Measurements from ENCODE around the gene AUTS2. TPM values are rescaled to one million over a fixed set of nuclear protein-coding genes. Genes with fewer than 3 reads are reported as not detected.
"Not testable (repeated sequence)": the region's sequence is repeated elsewhere in the genome, so short reads cannot be mapped to it uniquely, and the experiment has no call there.

AUTS2 gene
- total RNA-seq, 2 experiments from 2014 or later, result 17.5 to 23.8 TPM

GRCh38 chr7:70259502-70259901, 661.2 kb downstream of the AUTS2 start:
- H3K9me3 Mint-ChIP-seq, result peaks cover 3% of the 10 kb centered on the region
- no peak for ATAC-seq (ENCODE audit: low read depth)
- no peak for DNase-seq
- H3K4me3 Mint-ChIP-seq, result no peak overlapping the region
- H3K4me1 Mint-ChIP-seq, result no peaks in the 10 kb centered on the region
- no peak overlapping the region for H3K27ac Mint-ChIP-seq
- H3K36me3 Mint-ChIP-seq, result no peaks in the 10 kb centered on the region
- H3K27me3 Mint-ChIP-seq, result peaks cover 9% of the 10 kb centered on the region
- POLR2A ChIA-PET, result no interaction called here

DNA sequence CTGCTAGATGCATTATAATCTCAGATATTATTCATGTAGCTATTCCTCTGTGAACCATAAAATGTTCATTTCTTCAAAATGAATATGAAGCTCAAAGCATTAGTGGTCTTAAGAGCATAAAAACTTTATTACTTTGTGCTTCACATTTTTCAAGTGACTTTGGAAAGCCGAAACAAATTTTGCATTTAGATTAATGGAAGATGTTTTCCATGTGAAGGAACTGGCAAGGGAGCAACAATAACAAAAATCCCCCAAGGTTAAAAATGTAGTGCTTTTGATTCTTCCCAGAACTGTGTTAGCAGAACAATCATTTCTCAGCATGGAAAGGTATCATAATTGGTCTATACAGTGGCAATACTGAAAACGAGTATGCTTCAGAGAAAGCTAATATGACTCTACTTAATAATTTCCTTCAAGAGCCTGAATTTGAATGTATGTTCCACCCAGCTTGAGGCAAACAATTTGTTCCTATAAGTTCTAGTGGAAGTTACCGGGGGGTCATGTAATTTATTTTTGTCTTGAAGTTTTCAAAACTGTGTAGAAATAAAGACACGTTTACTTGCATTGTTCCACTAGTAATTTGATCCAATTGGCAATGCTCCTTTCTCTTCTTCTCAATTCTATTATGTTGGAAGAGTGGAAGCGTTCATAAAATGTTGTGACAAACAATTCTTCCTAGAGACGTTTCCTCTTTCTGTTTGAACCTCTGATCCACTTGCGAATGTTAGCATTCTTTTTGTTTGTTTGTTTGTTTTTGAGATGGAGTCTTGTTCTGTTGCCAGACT, 665.4 kb downstream of the AUTS2 start:
- no peak overlapping the region for H3K4me3 Mint-ChIP-seq
- POLR2A ChIA-PET, result no interaction called here
- no peaks in the 10 kb centered on the region for H3K36me3 Mint-ChIP-seq
- ATAC-seq (ENCODE audit: low read depth) (no peak), DNase-seq (no peak)
- no peaks in the 10 kb centered on the region for H3K4me1 Mint-ChIP-seq
- H3K27me3 Mint-ChIP-seq, result peaks cover 11% of the 10 kb centered on the region
- H3K9me3 Mint-ChIP-seq, result no peaks in the 10 kb centered on the region
- H3K27ac Mint-ChIP-seq, result no peak overlapping the region

DNA sequence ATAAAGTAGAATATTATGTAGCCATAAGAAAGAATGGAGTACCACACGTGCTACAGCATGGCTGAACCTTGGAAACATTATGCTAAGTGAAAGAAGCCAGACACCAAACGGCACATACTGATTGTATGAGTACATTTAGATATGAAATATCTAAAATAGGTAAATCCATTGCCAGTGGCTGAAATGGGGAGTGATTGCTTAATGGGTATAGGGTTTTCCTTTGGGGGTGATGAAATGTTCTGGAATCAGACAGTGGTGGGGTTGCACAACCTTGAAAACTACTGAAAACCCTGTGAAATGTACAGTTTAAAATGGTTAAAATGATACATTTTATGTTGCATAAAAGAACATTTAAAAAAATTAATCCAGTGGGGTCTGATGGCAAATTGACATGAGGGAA, 667.9 kb downstream of the AUTS2 start:
- no peak for DNase-seq

DNA sequence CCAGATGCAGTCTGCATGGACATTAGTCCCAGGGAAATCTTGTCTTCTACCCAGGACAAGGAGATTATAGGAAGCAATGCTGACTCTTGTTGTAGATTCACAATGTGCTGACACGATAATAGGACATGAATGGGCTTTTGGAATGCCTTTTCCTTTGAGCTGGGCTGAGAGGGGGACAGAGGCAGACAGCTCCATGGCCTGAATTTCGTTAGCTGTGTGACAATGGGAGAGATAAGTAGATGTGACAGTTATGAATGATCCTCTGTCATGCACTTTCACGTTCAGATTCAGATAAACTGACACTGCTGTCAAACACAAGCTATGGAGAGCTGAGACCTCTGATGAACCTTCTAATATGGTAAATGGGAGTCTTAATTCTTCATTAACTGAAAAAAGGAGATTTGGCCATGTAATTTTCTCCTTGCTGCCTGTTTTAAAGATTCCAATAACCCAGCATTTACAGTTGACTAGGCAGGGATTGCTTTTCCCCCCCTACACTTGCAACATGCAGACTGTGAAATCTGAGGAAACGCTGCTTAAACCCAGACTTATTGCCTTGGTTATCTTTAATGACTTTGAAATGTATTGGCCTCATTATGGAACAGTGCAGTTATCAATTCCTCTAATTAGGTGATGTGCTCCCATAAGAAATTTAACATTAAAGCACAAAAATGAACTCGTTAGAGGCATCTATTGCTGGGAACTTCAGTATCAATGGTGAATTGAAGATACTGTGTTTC, 669.3 kb downstream of the AUTS2 start:
- no peak overlapping the region for H3K27ac Mint-ChIP-seq
- no peaks in the 10 kb centered on the region for H3K9me3 Mint-ChIP-seq
- no peak overlapping the region for H3K4me3 Mint-ChIP-seq
- H3K36me3 Mint-ChIP-seq, result no peaks in the 10 kb centered on the region
- POLR2A ChIA-PET, result no interaction called here
- peaks cover 16% of the 10 kb centered on the region for H3K27me3 Mint-ChIP-seq
- ATAC-seq (ENCODE audit: low read depth) (no peak), DNase-seq (no peak)
- no peaks in the 10 kb centered on the region for H3K4me1 Mint-ChIP-seq

More for the DNA sequence above, 667.9 kb downstream of the AUTS2 start:
- no peaks in the 10 kb centered on the region for H3K9me3 Mint-ChIP-seq
- H3K27me3 Mint-ChIP-seq, result peaks cover 19% of the 10 kb centered on the region
- no peak overlapping the region for H3K27ac Mint-ChIP-seq
- POLR2A ChIA-PET, result no interaction called here
- no peaks in the 10 kb centered on the region for H3K36me3 Mint-ChIP-seq
- no peaks in the 10 kb centered on the region for H3K4me1 Mint-ChIP-seq
- no peak for ATAC-seq (ENCODE audit: low read depth)
- H3K4me3 Mint-ChIP-seq, result no peak overlapping the region

GRCh38 chr7:70268179-70268578, 669.9 kb downstream of the AUTS2 start:
- H3K36me3 Mint-ChIP-seq, result no peaks in the 10 kb centered on the region
- POLR2A ChIA-PET, result no interaction called here
- no peak overlapping the region for H3K27ac Mint-ChIP-seq
- peaks cover 16% of the 10 kb centered on the region for H3K27me3 Mint-ChIP-seq
- no peaks in the 10 kb centered on the region for H3K9me3 Mint-ChIP-seq
- H3K4me1 Mint-ChIP-seq, result no peaks in the 10 kb centered on the region
- no peak for ATAC-seq (ENCODE audit: low read depth)
- no peak for DNase-seq
- no peak overlapping the region for H3K4me3 Mint-ChIP-seq

- no peaks in the 10 kb centered on the region for H3K9me3 Mint-ChIP-seq
- H3K4me1 Mint-ChIP-seq, result no peaks in the 10 kb centered on the region
- H3K36me3 Mint-ChIP-seq, result no peaks in the 10 kb centered on the region
- peaks cover 9% of the 10 kb centered on the region for H3K27me3 Mint-ChIP-seq
- no peak overlapping the region for H3K4me3 Mint-ChIP-seq
- POLR2A ChIA-PET, result no interaction called here
- DNase-seq (no peak), ATAC-seq (ENCODE audit: low read depth) (no peak)
- H3K27ac Mint-ChIP-seq, result no peak overlapping the region
These were observed 671.9 kb downstream of the AUTS2 start for GRCh38 chr7:70270149-70270548.

- Mint-ChIP-seq H3K4me1 (no peaks in the 10 kb centered on the region), H3K9me3 (no peaks in the 10 kb centered on the region), H3K4me3 (no peak overlapping the region), H3K27me3 (peaks cover 9% of the 10 kb centered on the region), H3K27ac (no peak overlapping the region), H3K36me3 (no peaks in the 10 kb centered on the region)
- POLR2A ChIA-PET, result no interaction called here
- ATAC-seq (ENCODE audit: low read depth), result no peak
- no peak for DNase-seq
These were observed 673.4 kb downstream of the AUTS2 start for GRCh38 chr7:70271617-70272081.

GRCh38 chr7:70275570-70275969, 677.3 kb downstream of the AUTS2 start:
- POLR2A ChIA-PET; H3K27ac Mint-ChIP-seq; H3K9me3 Mint-ChIP-seq; H3K36me3 Mint-ChIP-seq; H3K27me3 Mint-ChIP-seq; DNase-seq; ATAC-seq (ENCODE audit: low read depth); H3K4me3 Mint-ChIP-seq; H3K4me1 Mint-ChIP-seq: not testable (repeated sequence)

DNA sequence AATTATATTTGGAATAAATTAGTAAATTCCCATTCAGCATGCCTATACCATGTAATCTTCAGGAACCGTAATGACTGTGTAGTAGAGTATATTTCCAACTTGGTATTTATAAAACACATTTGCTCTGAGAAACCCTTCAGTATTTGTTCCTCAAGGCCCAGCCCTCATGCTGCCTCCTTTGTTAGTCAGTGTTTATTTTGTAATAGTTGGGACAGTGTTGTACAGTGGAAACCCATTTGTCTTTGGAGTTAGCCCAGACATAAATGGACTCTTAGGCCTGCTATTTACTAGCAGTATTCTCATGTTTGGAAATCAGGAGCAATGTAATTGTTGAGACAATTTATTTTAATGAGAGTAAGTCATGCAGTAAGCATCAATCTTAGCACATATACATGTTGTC, 686.9 kb downstream of the AUTS2 start:
- ATAC-seq (ENCODE audit: low read depth) (no peak), DNase-seq (no peak)
- Mint-ChIP-seq H3K27ac (no peak overlapping the region), H3K9me3 (peaks cover 3% of the 10 kb centered on the region), H3K4me3 (no peak overlapping the region), H3K27me3 (no peaks in the 10 kb centered on the region), H3K4me1 (no peaks in the 10 kb centered on the region), H3K36me3 (no peaks in the 10 kb centered on the region)
- POLR2A ChIA-PET, result no interaction called here

GRCh38 chr7:70285854-70286253, 687.6 kb downstream of the AUTS2 start:
- POLR2A ChIA-PET, result no interaction called here
- Mint-ChIP-seq H3K27me3 (no peaks in the 10 kb centered on the region), H3K4me3 (no peak overlapping the region), H3K9me3 (peaks cover 3% of the 10 kb centered on the region), H3K4me1 (no peaks in the 10 kb centered on the region), H3K27ac (no peak overlapping the region), H3K36me3 (no peaks in the 10 kb centered on the region)
- DNase-seq, result no peak
- ATAC-seq (ENCODE audit: low read depth), result no peak

- Mint-ChIP-seq H3K27me3 (no peaks in the 10 kb centered on the region), H3K4me1 (no peaks in the 10 kb centered on the region), H3K9me3 (peaks cover 3% of the 10 kb centered on the region), H3K27ac (no peak overlapping the region), H3K36me3 (no peaks in the 10 kb centered on the region), H3K4me3 (no peak overlapping the region)
- POLR2A ChIA-PET, result no interaction called here
- DNase-seq, result no peak
- no peak for ATAC-seq (ENCODE audit: low read depth)
These were observed 690.6 kb downstream of the AUTS2 start for GRCh38 chr7:70288781-70289456.

DNA sequence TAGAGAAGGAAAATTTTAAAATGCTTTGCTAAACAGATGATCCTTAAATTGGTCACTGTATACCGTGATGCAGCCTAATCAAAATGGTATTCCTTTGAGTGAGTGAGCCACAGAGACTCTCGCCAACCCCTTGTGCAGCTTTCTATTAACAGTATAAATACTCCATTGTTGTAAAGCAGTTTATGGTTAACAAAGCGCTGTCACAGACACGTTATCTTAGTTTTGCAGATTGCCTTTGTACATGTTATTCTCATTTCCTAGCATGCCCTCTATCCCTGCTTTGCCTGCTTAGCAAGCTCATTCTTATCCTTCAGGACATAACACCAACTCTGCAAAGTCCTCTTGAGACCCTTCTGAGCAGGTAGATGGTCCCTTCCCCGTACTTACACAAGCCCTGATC, 694.4 kb downstream of the AUTS2 start:
- DNase-seq (no peak), ATAC-seq (ENCODE audit: low read depth) (no peak)
- Mint-ChIP-seq H3K36me3 (no peaks in the 10 kb centered on the region), H3K4me1 (no peaks in the 10 kb centered on the region), H3K4me3 (no peak overlapping the region), H3K9me3 (peaks cover 1% of the 10 kb centered on the region), H3K27ac (no peak overlapping the region), H3K27me3 (peaks cover 2% of the 10 kb centered on the region)
- POLR2A ChIA-PET, result no interaction called here

GRCh38 chr7:70294211-70294911, 696.1 kb downstream of the AUTS2 start:
- no peak overlapping the region for H3K27ac Mint-ChIP-seq
- ATAC-seq (ENCODE audit: low read depth) (no peak), DNase-seq (no peak)
- H3K4me3 Mint-ChIP-seq, result no peak overlapping the region
- H3K9me3 Mint-ChIP-seq, result peaks cover 1% of the 10 kb centered on the region
- no peaks in the 10 kb centered on the region for H3K4me1 Mint-ChIP-seq
- peaks cover 5% of the 10 kb centered on the region for H3K27me3 Mint-ChIP-seq
- no peaks in the 10 kb centered on the region for H3K36me3 Mint-ChIP-seq
- POLR2A ChIA-PET, result no interaction called here

All from activated naive CD8-positive, alpha-beta T cell treated with anti-CD3 and anti-CD28 coated beads, Interleukin-2, amount 10 ng/mL, durations not matched to agents 7 days and 5 days (primary cell).